HUES48 (cell line): ENCODE data around the gene PLEKHJ1.
"Not testable (repeated sequence)": the region's sequence is repeated elsewhere in the genome, so short reads cannot be mapped to it uniquely, and the experiment has no call there.

Experiments used
- H3K27ac ChIP-seq: one replicate; pipeline ENCODE4 v1.7.0; 2013; ENCODE audit warnings: low read depth, low read length, inconsistent platforms
- H3K27me3 ChIP-seq: 2 replicates; pipeline ENCODE4 v1.6.1; 2013; ENCODE audit warnings: mild to moderate bottlenecking, low read length; ENCODE audit not compliant: control insufficient read depth, insufficient read depth
- H3K36me3 ChIP-seq: 2 replicates; pipeline ENCODE4 v1.6.1; 2013; ENCODE audit warnings: low read length; ENCODE audit not compliant: control insufficient read depth, insufficient read depth
- H3K4me1 ChIP-seq: 2 replicates; pipeline ENCODE4 v1.6.1; 2013; ENCODE audit warnings: mild to moderate bottlenecking, low read length; ENCODE audit not compliant: control insufficient read depth, insufficient read depth
- H3K4me3 ChIP-seq: 2 replicates; pipeline ENCODE4 v1.5.1; 2013; ENCODE audit warnings: mild to moderate bottlenecking, low read depth, low read length
- H3K9ac ChIP-seq: 2 replicates; pipeline ENCODE4 v1.6.1; 2013; ENCODE audit warnings: mild to moderate bottlenecking, low read depth, low read length, moderate library complexity
- H3K9me3 ChIP-seq: 2 replicates; pipeline ENCODE4 v1.6.1; 2013; ENCODE audit warnings: low read length; ENCODE audit not compliant: control insufficient read depth, insufficient read depth

Gene PLEKHJ1, protein sequence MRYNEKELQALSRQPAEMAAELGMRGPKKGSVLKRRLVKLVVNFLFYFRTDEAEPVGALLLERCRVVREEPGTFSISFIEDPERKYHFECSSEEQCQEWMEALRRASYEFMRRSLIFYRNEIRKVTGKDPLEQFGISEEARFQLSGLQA

GRCh38 chr19:2236314-2237050 is at the start of gene PLEKHJ1, which contains the start of gene SF3A2:
Gene PLEKHJ1 (minus strand): TSS chr19:2236329. CDS start chr19:2236248, 81 bp downstream.
Gene SF3A2 (plus strand): TSS chr19:2236824. CDS start chr19:2243419, 6,595 bp downstream.
- H3K4me3 ChIP-seq, result peak within 1 kb of the TSS; percentile 94
- H3K27ac ChIP-seq, result peak within 1 kb of the TSS; percentile 98
- peaks cover 35% of the 10 kb centered on the region for H3K4me1 ChIP-seq

GRCh38 chr19:2283835-2284507 is 47.8 kb upstream of the PLEKHJ1 start:
- H3K4me1 ChIP-seq, result no peaks in the 10 kb centered on the region
- no peaks in the 10 kb centered on the region for H3K36me3 ChIP-seq
- H3K27ac ChIP-seq, result no peak overlapping the region
- no peak overlapping the region for H3K9ac ChIP-seq
- peaks cover 41% of the 10 kb centered on the region for H3K27me3 ChIP-seq
- no peaks in the 10 kb centered on the region for H3K9me3 ChIP-seq
- no peak overlapping the region for H3K4me3 ChIP-seq

More at GRCh38 chr19:2236314-2237050, at the start of gene PLEKHJ1, which contains the start of gene SF3A2:
- peak within 1 kb of the TSS; percentile 97 for H3K9ac ChIP-seq
- H3K27me3 ChIP-seq, result no peaks in the 10 kb centered on the region
- peaks cover 35% of the 10 kb centered on the region for H3K36me3 ChIP-seq
- H3K9me3 ChIP-seq, result no peaks in the 10 kb centered on the region

GRCh38 chr19:2282862-2283237 is 46.7 kb upstream of the PLEKHJ1 start:
- Histone ChIP-seq H3K9me3 (no peaks in the 10 kb centered on the region), H3K4me3 (0 out of 2 replicates have a peak overlapping the region, but pooled peaks have one; percentile 57), H3K4me1 (no peaks in the 10 kb centered on the region), H3K27ac (no peak overlapping the region), H3K27me3 (peaks cover 30% of the 10 kb centered on the region), H3K9ac (no peak overlapping the region), H3K36me3 (no peaks in the 10 kb centered on the region)

- peaks cover 24% of the 10 kb centered on the region for H3K27me3 ChIP-seq
- no peaks in the 10 kb centered on the region for H3K4me1 ChIP-seq
- no peak within 1 kb of the TSS for H3K27ac ChIP-seq
- H3K9me3 ChIP-seq, result no peaks in the 10 kb centered on the region
- H3K36me3 ChIP-seq, result no peaks in the 10 kb centered on the region
- no peak within 1 kb of the TSS for H3K9ac ChIP-seq
- peak within 1 kb of the TSS; percentile 57 for H3K4me3 ChIP-seq
Measured at GRCh38 chr19:2282062-2282861, 46.1 kb upstream of the PLEKHJ1 start, which contains the start of gene PEAK3. Gene PEAK3 (minus strand): TSS chr19:2282175. CDS start chr19:2280931, 1,244 bp downstream.

GRCh38 chr19:2281265-2282061 is 45.3 kb upstream of the PLEKHJ1 start:
- not testable (repeated sequence) for H3K36me3 ChIP-seq, H3K9ac ChIP-seq, H3K27ac ChIP-seq, H3K4me1 ChIP-seq, H3K9me3 ChIP-seq
- peaks cover 23% of the 10 kb centered on the region for H3K27me3 ChIP-seq
- H3K4me3 ChIP-seq, result peak overlapping the region; percentile 57

DNA sequence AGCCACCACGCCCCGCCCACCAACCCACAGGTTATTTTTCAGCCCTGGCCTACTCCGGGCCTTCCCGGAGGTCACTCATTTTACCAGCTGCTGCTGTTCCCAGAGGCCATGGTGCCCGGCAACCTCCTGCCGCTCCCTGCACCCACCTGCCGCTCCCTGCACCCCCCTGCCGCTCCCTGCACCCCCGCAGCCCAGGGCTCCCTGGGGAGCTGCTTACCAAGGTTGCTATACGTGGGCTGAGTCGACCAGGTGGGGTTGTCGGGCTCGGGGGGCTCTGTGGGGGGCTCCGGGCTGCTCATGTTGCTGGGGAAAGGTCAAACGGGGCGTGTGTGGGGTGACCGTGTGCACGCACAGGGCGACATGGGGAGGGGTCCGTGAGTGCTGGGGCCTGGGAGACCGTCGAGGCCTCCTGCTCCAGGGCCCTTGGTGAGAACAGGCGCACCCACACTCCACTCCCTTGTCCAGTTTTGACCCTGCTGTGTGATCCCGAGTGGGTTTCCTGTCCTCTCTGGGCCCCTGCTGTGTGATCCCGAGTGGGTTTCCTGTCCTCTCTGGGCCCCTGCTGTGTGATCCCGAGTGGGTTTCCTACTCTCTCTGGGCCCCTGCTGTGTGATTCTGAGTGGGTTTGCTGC is 44.6 kb upstream of the PLEKHJ1 start:
- no peak overlapping the region for H3K27ac ChIP-seq
- no peak overlapping the region for H3K4me3 ChIP-seq
- H3K36me3 ChIP-seq, result no peaks in the 10 kb centered on the region
- H3K27me3 ChIP-seq, result peaks cover 23% of the 10 kb centered on the region
- H3K4me1 ChIP-seq, result no peaks in the 10 kb centered on the region
- H3K9me3 ChIP-seq, result no peaks in the 10 kb centered on the region
- H3K9ac ChIP-seq, result no peak overlapping the region

- no peak overlapping the region for H3K4me3 ChIP-seq
- H3K36me3 ChIP-seq, result no peaks in the 10 kb centered on the region
- no peaks in the 10 kb centered on the region for H3K9me3 ChIP-seq
- no peak overlapping the region for H3K9ac ChIP-seq
- no peaks in the 10 kb centered on the region for H3K4me1 ChIP-seq
- no peak overlapping the region for H3K27ac ChIP-seq
- H3K27me3 ChIP-seq, result peaks cover 19% of the 10 kb centered on the region
Measured at GRCh38 chr19:2278459-2279158, 42.5 kb upstream of the PLEKHJ1 start.

GRCh38 chr19:2277138-2277537 is 41.0 kb upstream of the PLEKHJ1 start:
- Histone ChIP-seq H3K36me3 (peaks cover 11% of the 10 kb centered on the region), H3K9me3 (no peaks in the 10 kb centered on the region), H3K27ac (no peak overlapping the region), H3K27me3 (peaks cover 7% of the 10 kb centered on the region), H3K4me1 (no peaks in the 10 kb centered on the region), H3K9ac (no peak overlapping the region), H3K4me3 (no peak overlapping the region)

DNA sequence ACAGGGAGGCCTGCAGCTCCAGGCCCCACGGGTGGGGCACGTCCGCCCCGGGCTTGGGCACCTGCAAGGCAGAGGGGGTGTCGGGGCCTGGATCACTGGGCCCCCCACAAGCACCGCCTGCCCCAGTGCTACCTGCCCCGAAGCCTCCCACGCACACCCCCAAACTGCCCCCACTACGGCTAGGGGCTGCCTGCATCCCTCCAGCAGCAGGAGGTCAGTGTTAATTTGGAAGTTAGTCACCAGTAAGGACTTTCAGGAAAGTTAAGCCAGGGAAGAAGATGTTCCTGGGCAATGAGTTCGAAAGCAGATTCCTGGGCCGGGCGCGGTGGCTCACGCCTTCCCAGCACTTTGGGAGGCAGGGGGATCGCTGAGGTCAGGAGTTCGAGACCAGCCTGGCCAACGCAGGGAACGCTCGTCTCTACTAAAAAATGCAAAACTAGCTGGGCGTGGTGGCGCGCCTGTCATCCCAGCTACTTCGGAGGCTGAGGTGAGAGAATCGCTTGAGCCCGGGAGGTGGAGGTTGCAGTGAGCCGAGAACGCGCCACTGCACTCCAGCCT is 40.4 kb upstream of the PLEKHJ1 start:
- H3K9me3 ChIP-seq, result no peaks in the 10 kb centered on the region
- H3K27me3 ChIP-seq, result peaks cover under 1% of the 10 kb centered on the region; the same call in 1 of the 2 replicates
- no peak overlapping the region for H3K4me3 ChIP-seq
- peaks cover 16% of the 10 kb centered on the region for H3K36me3 ChIP-seq
- no peak overlapping the region for H3K27ac ChIP-seq
- H3K4me1 ChIP-seq, result no peaks in the 10 kb centered on the region
- H3K9ac ChIP-seq, result no peak overlapping the region
